ENCODE measurements around the gene SNX3.
A peak's percentile ranks its signal among the peaks of the same experiment; 100 is the strongest.

DNA sequence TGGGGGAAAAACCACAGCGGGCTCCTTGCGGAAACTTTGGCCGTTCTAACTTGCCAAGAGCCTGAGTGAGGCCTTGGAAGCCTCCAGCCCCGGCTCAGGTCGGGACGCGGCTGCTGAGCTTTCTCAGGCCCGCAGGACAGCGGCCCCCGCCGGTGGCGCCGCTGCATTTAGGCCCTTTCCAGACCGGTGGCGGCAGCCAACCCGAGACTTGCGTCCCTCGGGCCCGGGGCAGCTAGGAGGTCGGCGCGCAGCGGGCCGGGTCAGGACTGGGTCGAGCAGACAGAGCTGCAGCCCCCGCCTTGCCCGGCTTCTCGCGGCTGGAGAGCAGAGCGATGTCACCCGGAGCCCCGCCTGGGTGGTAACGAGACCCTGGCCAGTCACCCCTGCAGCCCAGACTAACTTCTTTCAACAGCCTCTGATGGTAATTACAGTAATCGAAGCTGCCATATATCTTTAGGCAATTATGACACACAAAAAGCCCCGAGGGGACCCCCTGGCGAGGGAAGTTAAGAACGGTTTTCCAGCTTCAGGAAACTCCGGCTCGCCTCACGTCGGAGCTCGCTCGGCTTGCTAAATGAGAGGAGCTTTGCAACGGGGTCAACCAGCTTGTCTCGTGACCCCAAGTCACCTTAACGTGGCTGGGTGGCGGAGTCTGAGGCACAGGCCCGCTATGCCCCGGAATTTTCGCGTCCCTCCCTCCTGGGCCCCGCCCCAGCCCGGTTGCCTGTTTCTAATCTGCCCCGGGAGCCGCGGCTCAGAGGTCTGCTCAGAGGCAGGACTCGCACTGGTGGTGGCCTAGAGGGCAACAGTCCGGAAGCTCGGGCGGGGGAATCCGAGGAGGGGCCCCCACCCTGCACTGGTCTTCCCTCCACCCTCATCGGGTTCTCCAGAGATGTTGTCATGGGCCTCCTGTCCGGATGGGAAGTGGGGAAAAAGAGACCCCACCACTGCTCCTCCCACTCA lies 92.1 kb downstream of the SNX3 start:
- TF ChIP-seq, protein P1, sequence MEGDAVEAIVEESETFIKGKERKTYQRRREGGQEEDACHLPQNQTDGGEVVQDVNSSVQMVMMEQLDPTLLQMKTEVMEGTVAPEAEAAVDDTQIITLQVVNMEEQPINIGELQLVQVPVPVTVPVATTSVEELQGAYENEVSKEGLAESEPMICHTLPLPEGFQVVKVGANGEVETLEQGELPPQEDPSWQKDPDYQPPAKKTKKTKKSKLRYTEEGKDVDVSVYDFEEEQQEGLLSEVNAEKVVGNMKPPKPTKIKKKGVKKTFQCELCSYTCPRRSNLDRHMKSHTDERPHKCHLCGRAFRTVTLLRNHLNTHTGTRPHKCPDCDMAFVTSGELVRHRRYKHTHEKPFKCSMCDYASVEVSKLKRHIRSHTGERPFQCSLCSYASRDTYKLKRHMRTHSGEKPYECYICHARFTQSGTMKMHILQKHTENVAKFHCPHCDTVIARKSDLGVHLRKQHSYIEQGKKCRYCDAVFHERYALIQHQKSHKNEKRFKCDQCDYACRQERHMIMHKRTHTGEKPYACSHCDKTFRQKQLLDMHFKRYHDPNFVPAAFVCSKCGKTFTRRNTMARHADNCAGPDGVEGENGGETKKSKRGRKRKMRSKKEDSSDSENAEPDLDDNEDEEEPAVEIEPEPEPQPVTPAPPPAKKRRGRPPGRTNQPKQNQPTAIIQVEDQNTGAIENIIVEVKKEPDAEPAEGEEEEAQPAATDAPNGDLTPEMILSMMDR (IDR thresholded peaks at IDR 0.05): peak in 2 of 6 experiments; percentile 22 to 31
- no peak for TF ChIP-seq POLR2A (IDR thresholded peaks at IDR 0.05)

Data from esophagus squamous epithelium (tissue), 4 donors.